ENCODE results near the gene CTTNBP2NL.
"Not testable (repeated sequence)": the region's sequence is repeated elsewhere in the genome, so short reads cannot be mapped to it uniquely, and the experiment has no call there.

- not testable (repeated sequence) for TF ChIP-seq CTCF (IDR thresholded peaks at IDR 0.05; ENCODE audit: low read depth, low read length, missing input control); ATF3 (IDR thresholded peaks at IDR 0.05); MAX (IDR thresholded peaks at IDR 0.05)
Observed at GRCh38 chr1:112470324-112470723, 74.3 kb downstream of the CTTNBP2NL start.
